HG03108 (cell line): Measurements from ENCODE around the gene NDUFA1.
"Not testable (repeated sequence)": the region's sequence is repeated elsewhere in the genome, so short reads cannot be mapped to it uniquely, and the experiment has no call there.

ENCODE experiments used
- ATAC-seq: cut with Tn5 transposase; IDR thresholded peaks from one replicate; pipeline ENCODE4 v1.9.1; 2021; ENCODE audit warnings: moderate library complexity; ENCODE audit not compliant: unreplicated experiment

The NDUFA1 gene

DNA sequence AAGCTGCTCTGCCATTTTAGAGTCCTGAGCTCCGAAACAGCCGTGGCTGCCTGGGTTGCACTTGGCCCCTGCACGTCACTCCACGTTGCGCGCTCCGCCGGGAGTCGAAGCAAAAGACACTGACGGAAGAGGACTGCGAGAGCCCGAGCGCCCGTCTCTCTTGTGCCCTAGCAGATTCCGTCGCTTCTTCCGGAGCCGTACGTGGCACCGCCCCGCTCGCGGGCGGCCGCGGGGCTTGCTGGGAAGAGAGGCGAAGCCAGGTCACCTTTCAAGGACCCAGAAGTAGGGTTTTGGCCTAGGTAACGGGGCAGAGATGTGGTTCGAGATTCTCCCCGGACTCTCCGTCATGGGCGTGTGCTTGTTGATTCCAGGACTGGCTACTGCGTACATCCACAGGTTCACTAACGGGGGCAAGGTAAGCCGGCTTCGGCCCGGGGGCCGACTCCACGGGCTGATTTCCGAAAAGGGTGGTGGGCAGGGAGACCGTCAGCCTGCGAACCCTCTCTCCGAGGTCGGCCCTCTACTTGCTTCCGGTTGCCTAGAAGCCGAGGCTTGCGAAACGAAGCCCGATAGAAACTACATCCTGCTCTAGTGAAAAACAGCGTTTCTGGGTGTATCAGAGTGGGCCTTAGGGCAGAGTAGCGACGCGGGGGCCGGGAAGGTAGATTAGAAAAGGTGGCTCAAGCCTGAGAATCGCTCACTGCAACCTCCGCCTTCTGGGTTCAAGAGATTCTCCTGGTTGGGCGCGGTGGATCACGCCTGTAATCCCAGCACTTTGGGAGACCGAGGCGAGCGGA lies at the start of gene NDUFA1, which contains the start of gene RNF113A:
TSS of gene NDUFA1 (plus strand) at position 234 of the 797 bp plus-strand sequence. CDS start at position 314, 80 bp downstream.
TSS of gene RNF113A (minus strand) at position 135 of the 797 bp plus-strand sequence. CDS start at position 15, 120 bp downstream.
- peak; percentile 88 for ATAC-seq

DNA sequence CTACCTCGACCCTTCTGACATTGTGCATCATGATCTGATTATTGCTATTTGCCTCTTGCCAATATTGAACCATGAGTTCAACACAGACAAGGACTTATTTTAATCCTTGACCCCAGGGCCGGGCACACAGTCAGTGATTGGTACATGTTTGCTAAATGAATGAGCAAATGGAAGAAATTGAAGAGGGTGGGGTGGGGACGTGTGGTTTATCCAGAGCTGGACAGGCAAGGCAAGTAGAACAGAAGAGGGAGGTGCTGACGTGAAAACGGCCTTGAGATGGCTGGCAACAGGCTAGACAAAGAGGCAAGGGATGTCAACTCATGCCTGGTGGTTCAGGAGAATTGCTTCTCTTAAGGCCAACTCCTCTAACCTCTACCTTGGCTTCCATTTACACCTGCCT lies 47.4 kb upstream of the NDUFA1 start:
- not testable (repeated sequence) for ATAC-seq

DNA sequence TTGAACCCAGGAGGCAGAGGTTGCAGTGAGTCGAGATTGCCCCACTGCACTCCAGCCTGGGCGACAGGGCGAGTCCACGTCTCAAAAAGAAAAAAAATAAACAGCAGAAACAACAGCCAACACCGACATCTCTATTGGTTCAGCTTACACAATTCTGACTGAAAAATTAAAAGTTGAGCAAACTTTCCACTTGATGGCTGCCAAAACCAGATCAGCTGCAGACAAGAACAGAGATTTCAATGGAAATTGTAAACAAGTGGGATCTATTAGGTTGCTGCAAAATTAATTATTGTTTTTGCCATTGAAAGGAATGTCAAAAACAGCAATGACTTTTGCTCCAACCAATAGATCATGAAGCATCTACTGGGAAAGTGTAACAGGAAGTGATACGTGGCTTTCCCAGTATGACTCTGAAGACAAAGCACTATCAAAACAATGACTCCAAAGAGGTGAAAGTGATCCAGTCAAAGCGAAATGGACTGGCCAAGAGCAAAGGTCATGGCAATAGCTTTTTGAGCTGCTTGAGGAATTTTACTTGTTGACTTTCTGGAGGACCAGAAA lies 45.2 kb upstream of the NDUFA1 start:
- no peak for ATAC-seq

DNA sequence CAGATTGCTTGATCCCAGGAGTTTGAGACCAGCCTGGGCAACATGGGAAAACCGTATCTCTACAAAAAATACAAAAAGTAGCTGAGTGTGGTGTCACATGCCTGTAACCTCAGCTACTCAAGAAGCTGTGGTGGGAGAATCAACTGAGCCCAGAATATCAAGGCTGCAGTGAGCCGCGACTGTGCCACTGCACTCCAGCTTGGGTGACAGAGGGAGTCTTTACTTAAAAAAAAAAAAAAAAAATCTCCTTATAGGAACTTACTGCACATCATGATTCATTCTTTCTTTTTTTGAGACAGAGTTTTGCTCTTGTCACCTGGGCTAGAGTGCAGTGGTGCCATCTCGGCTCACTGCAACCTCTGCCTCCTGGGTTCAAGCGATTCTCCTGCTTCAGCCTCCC lies 43.2 kb upstream of the NDUFA1 start:
- no peak for ATAC-seq

DNA sequence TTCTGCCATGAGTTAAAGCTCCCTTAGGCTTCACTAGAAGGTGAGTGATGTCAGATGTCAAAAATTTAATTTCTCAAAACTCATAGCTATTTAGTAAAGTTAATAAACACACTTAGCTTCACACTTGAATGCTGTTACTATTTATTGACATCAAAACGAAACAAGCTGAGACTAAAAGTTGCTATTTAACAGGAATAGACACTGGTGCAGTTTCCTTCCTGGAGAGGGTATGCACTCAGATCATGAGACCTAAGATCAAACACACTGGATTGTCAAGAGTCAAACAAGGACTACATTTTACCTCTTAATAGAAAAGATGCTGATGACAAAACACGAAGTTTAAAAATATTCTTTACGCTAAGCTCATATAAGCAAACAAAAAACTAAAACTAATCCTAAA lies 37.7 kb upstream of the NDUFA1 start:
- peak; percentile 83 for ATAC-seq

DNA sequence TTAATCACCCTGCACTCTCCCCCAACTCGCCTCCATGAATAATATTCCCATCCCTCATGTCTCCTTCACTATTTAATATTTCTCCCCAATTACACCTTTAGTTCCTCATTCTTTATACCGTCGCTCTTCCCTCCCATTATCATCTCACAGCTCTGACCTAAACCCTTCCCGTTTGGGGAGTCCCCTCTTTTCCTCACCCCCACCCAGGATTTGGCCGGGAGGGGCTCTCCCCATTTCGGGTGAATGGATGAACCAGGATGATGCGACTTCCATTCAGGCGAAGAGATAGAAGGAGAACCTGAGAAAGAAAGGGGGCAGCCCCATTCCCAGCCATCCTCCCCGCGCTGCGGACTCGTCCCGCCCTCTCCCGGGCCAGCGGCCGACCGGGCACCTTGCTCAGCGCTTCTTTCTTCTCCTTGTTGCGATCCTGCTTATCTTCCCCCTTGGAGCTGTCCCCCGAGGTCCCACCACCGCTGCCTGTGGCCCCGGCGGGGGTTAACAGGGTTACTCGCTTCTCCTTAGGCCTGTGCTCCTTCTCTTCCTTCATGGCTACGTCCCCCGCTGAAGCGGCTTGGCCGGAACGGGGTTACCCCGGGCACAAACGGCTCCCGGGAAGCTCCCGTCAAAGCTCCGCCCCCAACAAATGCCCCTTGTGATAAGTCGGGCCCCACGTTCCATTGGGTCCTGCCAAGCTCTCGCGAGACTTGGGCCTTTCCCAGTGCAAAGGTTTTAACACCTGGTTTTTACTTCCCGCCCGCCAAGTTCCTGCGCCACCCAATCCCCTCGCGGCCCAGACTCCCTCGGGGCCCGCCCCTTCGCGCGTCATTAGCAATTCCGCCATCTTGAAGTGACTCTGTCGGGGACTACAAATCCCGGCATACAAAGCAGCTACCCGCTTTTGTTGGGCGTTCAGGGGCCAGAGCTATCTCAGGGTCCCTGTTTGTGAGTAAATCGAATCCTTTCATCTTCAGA lies 19.0 kb upstream of the NDUFA1 start, which contains the start of gene UPF3B:
TSS of gene UPF3B (minus strand) at position 582 of the 972 bp plus-strand sequence. CDS start at position 547, 35 bp downstream.
- ATAC-seq = peak; percentile 98

DNA sequence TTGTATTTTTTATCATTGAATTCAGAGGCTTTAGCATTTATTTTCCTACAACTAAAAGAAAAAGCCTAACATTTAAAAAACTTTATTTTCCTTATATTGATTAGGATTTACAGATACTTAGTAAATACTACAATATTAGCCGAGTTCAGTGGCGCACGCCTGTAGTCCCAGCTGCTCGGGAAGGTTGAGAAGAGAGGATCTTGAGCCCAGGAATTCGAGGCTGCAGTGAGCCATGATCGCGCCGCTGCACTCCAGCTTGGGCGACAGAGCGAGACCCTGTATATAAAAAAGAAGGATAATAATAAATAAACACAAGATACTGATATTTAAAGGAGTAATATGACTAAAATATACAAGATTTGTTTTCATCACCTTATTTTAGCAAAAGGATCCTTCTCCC lies 18.2 kb upstream of the NDUFA1 start:
- no peak for ATAC-seq

DNA sequence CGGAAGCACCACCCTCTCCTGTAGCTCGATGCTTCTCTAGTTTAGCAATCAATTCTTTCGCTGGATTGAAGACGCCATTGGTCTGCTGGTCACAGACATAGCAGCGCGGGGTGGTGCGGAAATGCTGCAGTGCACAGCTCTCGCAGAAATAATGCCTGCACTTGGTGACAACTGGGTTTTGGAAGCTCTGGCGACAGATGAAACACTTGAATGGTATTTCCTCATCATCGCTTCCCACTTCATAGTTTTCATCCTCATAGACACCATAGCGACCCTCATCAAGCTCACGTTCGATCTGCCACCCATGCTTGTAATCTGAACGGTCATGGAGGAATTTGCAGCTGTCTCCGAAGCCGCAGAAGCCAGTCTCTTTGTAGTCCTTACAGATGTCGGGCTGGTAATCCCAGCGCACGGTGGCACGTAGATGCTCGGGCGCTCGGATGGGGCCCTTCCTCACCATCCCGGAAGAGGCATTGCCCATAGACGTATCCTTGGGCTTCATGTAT lies 953 bp upstream of the NDUFA1 start:
- ATAC-seq = peak; percentile 7

DNA sequence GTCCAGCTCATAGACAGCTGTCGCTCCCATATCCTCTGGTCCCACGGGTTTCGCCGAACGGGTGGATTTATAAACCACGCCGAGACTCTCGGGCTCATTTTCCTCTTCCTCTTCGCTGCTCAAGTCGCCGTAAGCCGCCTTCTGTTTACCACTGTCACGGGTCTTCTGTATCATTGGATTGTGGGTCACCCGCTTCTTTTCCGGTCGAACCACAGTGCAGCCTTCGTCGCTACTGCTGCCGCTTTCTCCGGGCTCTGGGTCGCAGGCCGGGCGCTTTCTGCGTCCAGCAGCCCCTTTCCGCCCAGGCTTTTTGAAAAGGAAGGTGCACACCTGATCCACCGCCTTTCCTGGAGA lies 410 bp upstream of the NDUFA1 start:
- peak; percentile 31 for ATAC-seq

DNA sequence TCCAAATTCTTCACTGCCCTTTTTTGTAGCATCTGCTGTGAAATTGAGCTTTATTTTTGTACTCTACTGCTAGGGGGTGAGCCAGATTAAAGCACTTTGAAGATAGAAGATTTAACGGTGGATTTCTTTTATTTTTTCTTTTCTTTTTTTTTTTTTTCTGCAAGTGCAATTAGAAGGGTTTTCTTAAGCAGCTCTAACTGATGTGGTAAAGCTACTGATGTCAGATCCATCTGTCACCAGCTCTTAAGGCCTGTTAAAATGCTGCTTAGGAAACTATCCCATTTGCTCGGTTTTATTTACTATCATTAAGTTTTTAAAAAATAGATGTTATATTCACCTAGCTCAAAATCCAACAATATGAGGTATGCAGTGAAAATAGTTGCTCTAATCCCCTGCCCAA lies 7.1 kb downstream of the NDUFA1 start:
- no peak for ATAC-seq

DNA sequence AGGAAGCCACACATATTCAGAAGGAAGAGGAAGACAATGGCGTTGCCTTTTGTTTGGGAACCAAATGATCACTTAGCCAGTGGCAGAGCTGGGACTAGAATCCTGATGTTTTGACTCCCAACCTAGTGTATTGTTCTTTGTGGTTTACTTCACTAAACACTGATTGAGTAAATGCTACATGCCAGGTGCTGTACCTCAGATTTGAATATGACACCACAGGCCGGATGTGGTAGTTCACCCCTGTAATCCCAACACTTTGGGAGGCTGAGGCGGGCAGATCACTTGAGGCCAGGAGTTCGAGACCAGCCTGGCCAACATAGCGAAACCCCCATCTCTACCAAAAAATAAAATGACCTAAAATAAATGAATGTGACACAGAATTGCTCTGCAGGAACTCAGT lies 8.4 kb downstream of the NDUFA1 start:
- no peak for ATAC-seq

DNA sequence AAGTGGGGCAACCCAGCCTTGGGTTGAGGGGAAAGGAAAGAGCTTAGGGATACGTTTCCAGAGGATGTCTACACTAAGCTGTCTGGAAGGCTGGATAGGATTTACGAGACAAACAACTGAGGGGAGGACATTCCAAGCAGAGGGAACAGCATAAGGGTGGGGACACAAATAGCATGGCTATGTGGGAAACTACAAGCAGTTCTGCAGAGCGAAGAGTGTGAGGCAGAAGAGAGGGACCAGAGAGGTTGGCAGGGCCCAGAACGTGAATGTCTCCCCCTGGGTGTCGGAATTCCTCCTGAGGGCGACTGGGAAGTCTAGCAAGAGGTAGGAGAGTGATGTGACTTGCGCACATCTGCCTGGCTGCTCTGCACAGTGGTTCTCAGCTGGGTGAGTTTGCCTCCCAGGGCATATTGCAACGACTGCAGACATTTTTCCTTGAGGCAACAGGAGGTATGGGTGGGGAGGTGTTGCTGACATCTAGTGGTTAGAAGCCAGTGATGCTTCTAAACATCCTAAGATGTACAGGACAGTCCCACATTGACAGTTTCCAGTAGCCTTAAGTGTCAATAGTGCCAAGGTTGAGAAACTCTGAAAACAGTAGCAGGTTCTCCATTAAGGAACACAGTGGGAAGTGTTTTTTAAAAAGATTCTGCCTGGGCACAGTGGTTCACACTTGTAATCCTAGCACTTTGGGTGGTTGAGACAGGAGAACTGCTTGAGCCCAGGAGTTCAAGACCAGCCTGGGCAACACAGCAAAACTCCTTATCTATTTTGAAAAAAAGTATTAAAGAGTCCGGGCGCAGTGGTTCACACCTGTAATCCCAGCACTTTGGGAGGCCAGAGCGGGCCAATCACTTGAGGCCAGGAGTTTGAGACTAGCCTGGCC lies 9.2 kb downstream of the NDUFA1 start:
- no peak for ATAC-seq

DNA sequence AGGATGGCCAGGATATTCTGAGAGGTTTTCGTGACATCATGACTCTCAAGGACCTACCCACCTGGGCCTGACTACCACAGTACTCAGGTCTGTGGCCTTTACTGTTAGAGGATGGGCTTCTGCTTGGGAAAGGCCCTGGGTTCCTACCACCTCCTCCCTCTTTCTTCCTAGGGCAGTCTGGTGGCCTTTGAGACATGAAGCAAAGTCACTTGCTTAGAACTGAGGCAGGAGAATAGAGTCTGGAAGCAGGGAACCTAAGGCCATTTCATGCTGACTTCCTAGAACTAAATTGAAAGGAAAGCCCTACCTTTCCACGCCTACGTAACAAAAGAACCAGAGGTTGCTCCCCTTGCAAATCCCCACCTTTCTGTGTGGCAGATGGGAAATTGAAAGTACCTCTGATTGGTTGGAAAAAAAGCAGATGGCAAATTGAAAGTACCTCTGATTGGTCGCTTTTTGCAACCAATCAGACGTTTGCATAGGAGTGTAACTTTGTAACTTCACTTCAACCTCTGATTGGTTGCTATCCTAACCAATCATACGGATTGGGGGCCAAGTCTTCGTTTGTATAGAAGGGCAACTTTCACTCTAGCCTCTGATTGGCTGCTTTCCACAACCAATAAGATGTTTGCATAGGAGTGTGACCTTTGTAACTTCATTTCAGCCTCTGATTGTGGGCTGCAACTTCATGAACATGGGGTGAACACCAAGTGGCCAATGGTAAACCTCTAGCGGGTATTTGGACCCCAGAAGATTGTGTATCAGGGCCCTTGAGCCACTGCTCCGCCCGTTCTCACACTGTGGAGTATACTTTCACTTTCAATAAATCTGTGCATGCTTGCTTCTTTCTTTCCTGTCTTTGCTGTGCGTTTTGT lies 14.2 kb downstream of the NDUFA1 start:
- ATAC-seq = no peak

DNA sequence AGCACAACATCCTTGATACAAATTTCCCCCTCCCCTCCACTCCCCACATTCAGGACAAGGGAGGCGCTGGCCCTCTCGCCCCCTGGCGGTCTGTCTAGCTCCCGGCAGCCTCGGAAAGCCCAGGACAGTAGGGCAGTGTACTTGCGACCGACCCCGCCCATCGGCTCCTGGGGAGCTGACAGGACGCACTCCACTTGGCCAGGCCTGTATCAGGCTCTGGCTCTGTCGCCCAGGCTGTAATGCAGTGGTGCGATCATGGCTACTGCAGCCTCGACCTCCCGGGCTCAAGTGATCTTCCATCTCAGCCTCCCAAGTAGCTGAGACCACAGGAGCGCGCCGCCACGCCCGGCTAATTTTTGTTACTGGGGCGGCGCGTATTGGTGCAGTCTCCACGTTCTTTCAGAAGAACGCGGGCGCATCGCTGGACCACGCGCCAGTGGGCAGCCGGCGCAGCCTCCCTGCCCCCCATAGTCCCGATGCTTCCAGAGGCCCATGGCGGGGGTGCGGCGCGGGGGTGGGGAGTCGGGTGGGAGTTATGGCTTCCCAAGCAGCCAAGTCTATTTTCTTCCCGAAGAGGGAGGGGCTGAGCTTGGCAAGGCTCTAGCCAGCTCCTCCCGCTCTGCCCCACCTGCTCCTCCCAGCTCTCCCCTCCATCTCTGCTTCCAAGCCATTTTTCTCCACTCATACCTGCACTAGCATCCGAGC lies 16.2 kb downstream of the NDUFA1 start:
- peak; percentile 83 for ATAC-seq

DNA sequence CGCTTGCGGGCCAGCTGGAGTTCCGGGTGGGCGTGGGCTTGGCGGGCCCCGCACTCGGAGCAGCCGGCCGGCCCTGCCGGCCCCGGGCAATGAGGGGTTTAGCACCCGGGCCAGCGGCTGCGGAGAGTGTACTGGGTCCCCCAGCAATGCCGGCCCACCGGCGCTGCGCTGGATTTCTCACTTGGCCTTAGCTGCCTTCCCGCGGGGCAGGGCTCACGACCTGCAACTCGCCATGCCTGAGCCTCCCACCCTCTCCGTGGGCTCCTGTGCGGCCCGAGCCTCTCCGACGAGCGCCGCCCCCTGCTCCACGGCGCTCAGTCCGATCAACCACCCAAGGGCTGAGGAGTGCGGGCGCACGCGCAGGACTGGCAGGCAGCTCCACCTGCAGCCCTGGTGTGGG lies 19.0 kb downstream of the NDUFA1 start:
- ATAC-seq = not testable (repeated sequence)

DNA sequence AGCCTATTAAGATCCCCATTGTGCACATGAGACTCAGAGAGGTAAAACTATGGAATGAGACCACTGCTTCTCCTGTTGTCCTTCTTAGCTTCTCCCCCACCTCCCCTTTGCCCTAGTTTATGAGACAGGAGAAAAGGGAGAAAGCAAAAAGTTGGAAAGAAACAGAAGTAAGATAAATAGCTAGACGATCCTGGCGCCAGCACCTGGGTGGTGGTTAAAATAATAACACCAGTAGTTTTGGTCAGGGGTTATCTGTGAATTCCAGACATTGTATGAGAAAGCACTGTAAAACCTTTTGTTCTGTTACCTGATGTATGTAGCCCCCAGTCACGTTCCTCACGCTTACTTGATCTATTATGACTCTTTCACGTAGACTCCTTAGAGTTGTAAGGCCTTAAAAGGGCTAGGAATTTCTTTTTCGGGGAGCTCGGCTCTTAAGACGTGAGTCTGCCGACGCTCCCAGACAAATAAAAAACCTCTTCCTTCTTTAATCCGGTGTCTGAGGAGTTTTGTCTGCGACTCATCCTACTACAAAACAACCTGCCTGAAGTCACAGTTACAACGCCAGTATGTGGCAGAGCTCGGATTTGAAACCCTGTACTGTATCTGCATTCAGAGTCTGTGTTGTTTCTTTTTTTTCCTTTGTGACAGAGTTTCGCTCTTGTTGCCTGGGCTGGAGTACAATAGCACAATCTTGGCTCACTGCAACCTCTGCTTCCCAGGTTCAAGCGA lies 20.5 kb downstream of the NDUFA1 start:
- ATAC-seq = not testable (repeated sequence)

DNA sequence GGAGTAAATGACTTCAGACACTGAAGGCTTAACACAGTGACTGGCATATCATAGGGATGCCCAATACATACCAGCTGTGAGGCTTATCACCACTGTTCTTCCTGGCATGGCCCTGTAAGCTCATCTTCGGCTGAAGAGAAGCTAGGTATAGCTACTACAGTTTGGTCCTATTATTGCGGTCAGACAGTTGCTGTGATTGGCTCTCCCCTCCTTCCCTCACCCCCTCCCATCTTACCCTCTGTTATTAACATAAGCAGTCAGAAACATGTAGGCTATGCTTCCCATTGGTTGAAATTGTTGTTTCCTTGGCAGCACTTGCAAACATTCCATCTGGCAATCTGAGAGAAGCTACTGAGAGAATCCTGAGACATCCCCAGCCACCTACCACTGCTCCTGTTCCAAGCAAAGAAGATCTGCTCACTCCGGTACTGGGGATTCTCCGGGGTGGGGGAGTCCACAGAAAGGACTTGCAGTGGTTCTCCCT lies 24.3 kb downstream of the NDUFA1 start, which contains the start of gene AKAP14:
TSS of gene AKAP14 (plus strand) at position 51 of the 484 bp plus-strand sequence. CDS start 7,331 bp downstream, outside the sequence.
- ATAC-seq = no peak
